H1 (cell line): ENCODE measurements around the gene CD151. TPM values are rescaled to one million over a fixed set of nuclear protein-coding genes. Genes with fewer than 3 reads are reported as not detected.
A peak's percentile ranks its signal among the peaks of the same experiment; 100 is the strongest.

Source experiments
- CTCF ChIA-PET: fragments of 300-600 bp; sonication (Branson Sonifier 250); formaldehyde crosslinking; loops from one replicate; lab custom pipeline; 2021; ENCODE audit not compliant: partially characterized antibody; lab: Charles Lee
- POLR2A ChIA-PET: fragments of 300-600 bp; sonication (Branson Sonifier 250); formaldehyde crosslinking; loops from one replicate; lab custom pipeline; 2021; ENCODE audit warnings: inconsistent platforms; ENCODE audit not compliant: partially characterized antibody; lab: Charles Lee
- DNase-seq, 2 experiments: peaks; one replicate each; pipeline versions ENCODE4 v3.0.0 to v3.0.0-alpha.2; 2010 to 2022; ENCODE audit warnings: low spot score in 2 of 2, low read depth in 1 of 2, mixed read lengths in 1 of 2
- FAIRE-seq: peaks from 2 replicates; lab custom pipeline; 2011; peaks lifted over from hg19 to GRCh38; lab: Jason Lieb, UNC
- H2AFZ ChIP-seq: 2 replicates; pipeline ENCODE4 v1.8.1; 2012; ENCODE audit warnings: low read length, inconsistent platforms
- H2AK5ac ChIP-seq: 2 replicates; pipeline ENCODE4 v1.6.1; 2013; ENCODE audit warnings: low read depth, low read length
- H2BK120ac ChIP-seq: replicated peaks from 2 replicates; pipeline ENCODE3; 2013; ENCODE audit warnings: low read depth, low read length, inconsistent platforms
- H2BK12ac ChIP-seq: 2 replicates; pipeline ENCODE4 v1.6.1; 2013; ENCODE audit warnings: low read depth, low read length
- H2BK15ac ChIP-seq: 2 replicates; pipeline ENCODE4 v1.6.1; 2013; ENCODE audit warnings: low read length
- H2BK20ac ChIP-seq: 2 replicates; pipeline ENCODE4 v1.6.1; 2013; ENCODE audit warnings: low read length
- H2BK5ac ChIP-seq: 2 replicates; pipeline ENCODE4 v1.6.1; 2013; ENCODE audit warnings: low read depth, low read length
- H3K14ac ChIP-seq: 2 replicates; pipeline ENCODE4 v1.6.1; 2013; ENCODE audit warnings: inconsistent platforms; ENCODE audit not compliant: insufficient read length
- H3K18ac ChIP-seq: 2 replicates; pipeline ENCODE4 v1.6.1; 2013; ENCODE audit warnings: low read length; ENCODE audit errors: extremely low read depth
- H3K23ac ChIP-seq: 2 replicates; pipeline ENCODE4 v1.6.1; 2013; ENCODE audit warnings: inconsistent platforms; ENCODE audit not compliant: insufficient read length
- H3K23me2 ChIP-seq: 2 replicates; pipeline ENCODE4 v1.6.1; 2013; ENCODE audit warnings: low read depth, low read length
- H3K27ac ChIP-seq: 2 replicates; pipeline ENCODE4 v1.6.1; 2011; ENCODE audit warnings: low read depth, low read length, inconsistent platforms
- H3K27me3 ChIP-seq, 4 experiments: replicated peaks in 1 of 4; 1 replicate in 1 of 4; 2 replicates in 3 of 4; pipeline versions ENCODE4 v1.6.1 to v1.8.1; 2011 to 2013; ENCODE audit warnings: low read length in 3 of 4, mild to moderate bottlenecking in 3 of 4, inconsistent platforms in 2 of 4, mixed read lengths in 2 of 4, moderate library complexity in 1 of 4; ENCODE audit not compliant: control insufficient read depth in 3 of 4, insufficient read depth in 3 of 4; ENCODE audit errors: extremely low read depth in 1 of 4
- H3K36me3 ChIP-seq, 4 experiments: 2 replicates each; pipeline versions ENCODE4 v1.6.1 to v1.8.1; 2011 to 2013; ENCODE audit warnings: mild to moderate bottlenecking in 4 of 4, low read length in 3 of 4, moderate library complexity in 2 of 4, control low read depth in 1 of 4, inconsistent platforms in 1 of 4; ENCODE audit not compliant: insufficient read depth in 4 of 4, control insufficient read depth in 2 of 4
- H3K4ac ChIP-seq: replicated peaks from 2 replicates; pipeline ENCODE3; 2013; ENCODE audit warnings: low read length, low read depth, mixed read lengths, inconsistent platforms; ENCODE audit not compliant: insufficient read length
- H3K4me1 ChIP-seq, 4 experiments: replicated peaks in 1 of 4; 1 replicate in 1 of 4; 2 replicates in 3 of 4; pipeline versions ENCODE4 v1.6.1 to v1.8.1; 2011 to 2013; ENCODE audit warnings: low read length in 3 of 4, inconsistent platforms in 2 of 4, mixed read lengths in 1 of 4; ENCODE audit not compliant: insufficient read depth in 4 of 4, control insufficient read depth in 3 of 4
- H3K4me2 ChIP-seq, 2 experiments: 2 replicates each; pipeline versions ENCODE4 v1.6.1 to v1.8.1; 2011 to 2013; ENCODE audit warnings: low read depth in 2 of 2, low read length in 2 of 2, control low read depth in 1 of 2, inconsistent platforms in 1 of 2, mild to moderate bottlenecking in 1 of 2; ENCODE audit not compliant: insufficient read depth in 1 of 2
- H3K4me3 ChIP-seq, 4 experiments: fragments of 200-600, 300-600 bp in 1 of 4; sonication (generic), shearing (Covaris generic), sonication (Bioruptor Twin) in 1 of 4; 2 replicates each; pipeline versions ENCODE4 v1.5.1 to v1.8.1; 2011 to 2016; ENCODE audit warnings: low read length in 4 of 4, low read depth in 3 of 4, control low read depth in 2 of 4, inconsistent platforms in 2 of 4, mild to moderate bottlenecking in 2 of 4, mixed read lengths in 1 of 4, moderate library complexity in 1 of 4; ENCODE audit not compliant: insufficient read depth in 2 of 4; ENCODE audit errors: extremely low read depth in 1 of 4
- H3K56ac ChIP-seq: replicated peaks from 2 replicates; pipeline ENCODE3; 2013; ENCODE audit warnings: low read depth, mild to moderate bottlenecking, mixed read lengths, low read length, inconsistent platforms; ENCODE audit not compliant: insufficient read length
- H3K79me1 ChIP-seq: 2 replicates; pipeline ENCODE4 v1.6.1; 2013; ENCODE audit warnings: low read depth, low read length, control low read depth
- H3K79me2 ChIP-seq, 2 experiments: 2 replicates each; pipeline versions ENCODE4 v1.6.1 to v1.8.1; 2012 to 2013; ENCODE audit warnings: low read length in 2 of 2, mild to moderate bottlenecking in 2 of 2, inconsistent platforms in 1 of 2; ENCODE audit not compliant: insufficient read depth in 2 of 2, control insufficient read depth in 1 of 2
- H3K9ac ChIP-seq, 4 experiments: replicated peaks in 1 of 4; 1 replicate in 1 of 4; 2 replicates in 3 of 4; pipeline versions ENCODE4 v1.6.1 to v1.8.1; 2011 to 2013; ENCODE audit warnings: low read depth in 3 of 4, low read length in 3 of 4, control low read depth in 2 of 4, mild to moderate bottlenecking in 2 of 4, moderate library complexity in 2 of 4, inconsistent platforms in 1 of 4; ENCODE audit errors: extremely low read depth in 1 of 4
- H3K9me3 ChIP-seq, 2 experiments: 2 replicates each; pipeline versions ENCODE4 v1.6.1 to v1.8.1; 2012 to 2013; ENCODE audit warnings: mild to moderate bottlenecking in 2 of 2, moderate library complexity in 2 of 2, control low read depth in 1 of 2, inconsistent platforms in 1 of 2, low read depth in 1 of 2, low read length in 1 of 2, mixed read lengths in 1 of 2; ENCODE audit not compliant: insufficient read depth in 2 of 2
- H4K20me1 ChIP-seq, 2 experiments: replicated peaks in 1 of 2; 2 replicates each; pipeline versions ENCODE3 to v1.8.1; 2011 to 2013; ENCODE audit warnings: inconsistent platforms in 2 of 2, low read length in 2 of 2, mild to moderate bottlenecking in 1 of 2; ENCODE audit not compliant: insufficient read depth in 2 of 2, control insufficient read depth in 1 of 2
- H4K5ac ChIP-seq: 2 replicates; pipeline ENCODE4 v1.6.1; 2013; ENCODE audit warnings: low read length, low read depth, mixed read lengths, inconsistent platforms; ENCODE audit not compliant: insufficient read length
- H4K8ac ChIP-seq: 2 replicates; pipeline ENCODE4 v1.8.0; 2013; ENCODE audit warnings: mild to moderate bottlenecking, moderate library complexity, low read length, inconsistent platforms; ENCODE audit not compliant: insufficient read depth; ENCODE audit errors: extremely low read depth
- H4K91ac ChIP-seq: replicated peaks from 2 replicates; pipeline ENCODE3; 2013; ENCODE audit warnings: low read length, mixed read lengths, inconsistent platforms; ENCODE audit not compliant: insufficient read length
- BCL11A ChIP-seq, 2 experiments: IDR thresholded peaks; one replicate each; pipeline ENCODE4 v1.6.1; 2011; ENCODE audit warnings: low read depth in 2 of 2, low read length in 2 of 2, mild to moderate bottlenecking in 2 of 2
- BRCA1 ChIP-seq: IDR thresholded peaks from 2 replicates; pipeline ENCODE4 v1.6.1; 2012; ENCODE audit warnings: low read depth, low read length, improper control_type of control experiment
- CBX5 ChIP-seq: fragments of 300-800, 300-1000 bp; sonication (generic); IDR thresholded peaks from 2 replicates; pipeline ENCODE4 v1.7.1; 2016; ENCODE audit warnings: antibody characterized with exemption, low read length, low read depth
- CHD2 ChIP-seq: IDR thresholded peaks from 2 replicates; pipeline ENCODE4 v1.6.1; 2012; ENCODE audit warnings: low read length, improper control_type of control experiment
- CTBP2 ChIP-seq: IDR thresholded peaks from 2 replicates; pipeline ENCODE4 v1.7.0; 2011; ENCODE audit warnings: borderline replicate concordance, mild to moderate bottlenecking, moderate library complexity, mixed read lengths, low read length; ENCODE audit not compliant: insufficient read depth, insufficient read length
- FOSL1 ChIP-seq: IDR thresholded peaks from 2 replicates; pipeline ENCODE4 v1.6.1; 2011; ENCODE audit warnings: mild to moderate bottlenecking, low read depth, low read length, moderate library complexity; ENCODE audit not compliant: insufficient read depth
- NANOG ChIP-seq: IDR thresholded peaks from 2 replicates; pipeline ENCODE4 v1.6.1; 2011; ENCODE audit warnings: low read length, low read depth, mild to moderate bottlenecking, inconsistent platforms; ENCODE audit not compliant: insufficient read depth, poor library complexity, severe bottlenecking
- RAD21 ChIP-seq, 2 experiments: IDR thresholded peaks in 1 of 2; conservative IDR thresholded peaks in 1 of 2; 2 replicates each; pipeline ENCODE4 v1.6.1; 2011; ENCODE audit warnings: low read depth in 2 of 2, low read length in 2 of 2, improper control_type of control experiment in 1 of 2, inconsistent platforms in 1 of 2, mild to moderate bottlenecking in 1 of 2, moderate library complexity in 1 of 2
- RBBP5 ChIP-seq: IDR thresholded peaks from 2 replicates; pipeline ENCODE4 v1.7.1; 2012; ENCODE audit warnings: low read depth, mild to moderate bottlenecking, inconsistent platforms, low read length, moderate library complexity, borderline replicate concordance
- TAF7 ChIP-seq: optimal IDR thresholded peaks from 2 replicates; pipeline ENCODE3; 2011; ENCODE audit warnings: low read depth, mild to moderate bottlenecking, inconsistent platforms, low read length, moderate library complexity, borderline replicate concordance
- WGBS, 2 experiments: shearing (Covaris generic) in 1 of 2; methylation state at CpG; one replicate each; pipeline versions ENCODE4 v1.1.6 to v1.1.7; 2013 to 2015; ENCODE audit warnings: low lambda C conversion rate in 2 of 2, mixed read lengths in 2 of 2, inconsistent platforms in 1 of 2, low coverage in 1 of 2, missing lambda C conversion rate in 1 of 2; ENCODE audit not compliant: insufficient replicate concordance in 2 of 2, insufficient coverage in 1 of 2, insufficient read length in 1 of 2; ENCODE audit errors: extremely low coverage in 1 of 2, missing lambda C conversion rate in 1 of 2; 5-methylcytosine and 5-hydroxymethylcytosine counted together
- polyA plus RNA-seq, 7 experiments: library from polyadenylated mRNA; depleted of rRNA in 3 of 7; stranded (reverse) in 5 of 7; unstranded in 2 of 7; fragments of >200 nt in 5 of 7; fragments of 200-250 nt in 2 of 7; gene quantifications; 1 replicate in 5 of 7; 2 replicates in 1 of 7; 4 replicates in 1 of 7; pipeline versions ENCODE4 v1.2.1 to v1.2.3, GENCODE V29; 2011 to 2013; ENCODE audit warnings: missing spikeins in 2 of 7, mixed read lengths in 2 of 7
- total RNA-seq: library from RNA; stranded (reverse); fragmentation: NEBNext Ultra II Directional; extraction: Animal tissue kit (Norgen Biotek cat#: 25700); gene quantifications from 2 replicates; pipeline ENCODE4 v1.2.1, GENCODE V29; 2021
- TF ChIP-seq, protein P1 (sequence below): IDR thresholded peaks from 2 replicates; pipeline ENCODE4 v1.6.1; 2011; ENCODE audit warnings: low read length, improper control_type of control experiment

Gene CD151
- total and polyA plus RNA-seq, 2 of the 8 experiments (the other 6 are each of a cell fraction or from before 2014, with no cell fraction given) = 101 to 212 TPM

GRCh38 chr11:804599-804964 lies 28.2 kb upstream of the CD151 start:
- Histone ChIP-seq H3K9ac (no peak overlapping the region; a peak in 1 of 7 replicates), H2BK120ac (peak overlapping the region; percentile 18), H3K23ac (no peak overlapping the region), H3K79me2 (peaks cover 0 to 7% of the 10 kb centered on the region in 2 experiments; a peak in 1 of 4 replicates), H3K4me2 (peak overlapping the region; percentile 67 to 83), H2AFZ (no peak overlapping the region), H3K27ac (no peak overlapping the region), H2BK5ac (peak overlapping the region; percentile 67; the same call in 1 of the 2 replicates), H3K56ac (no peak overlapping the region), H3K79me1 (peaks cover 2% of the 10 kb centered on the region; the same call in 1 of the 2 replicates), H2BK12ac (peak overlapping the region; percentile 35; the same call in 1 of the 2 replicates), H2BK20ac (no peak overlapping the region), H2BK15ac (no peak overlapping the region), H3K4me1 (peaks cover 0 to 8% (median 7%) of the 10 kb centered on the region in 4 experiments; a peak in 5 of 7 replicates), H2AK5ac (no peak overlapping the region), H3K23me2 (peaks cover 13% of the 10 kb centered on the region; the same call in 1 of the 2 replicates), H4K5ac (peak overlapping the region; percentile 2), H4K20me1 (peaks cover 0 to 7% of the 10 kb centered on the region in 2 experiments), H3K9me3 (no peaks in the 10 kb centered on the region), H3K18ac (peak overlapping the region; percentile 78; the same call in 1 of the 2 replicates), H3K4me3 (peak overlapping the region; percentile 28 to 71 (median 47)), H3K36me3 (peaks cover under 1 to 25% (median 6%) of the 10 kb centered on the region in 4 experiments; a peak in 5 of 8 replicates), H3K27me3 (no peaks in the 10 kb centered on the region; a peak in 1 of 7 replicates), H3K4ac (no peak overlapping the region), H4K8ac (peak overlapping the region; percentile 76), H4K91ac (no peak overlapping the region), H3K14ac (no peak overlapping the region)
- POLR2A ChIA-PET = interaction anchor here (0.9 to 53.0 kb wide), 11 partner anchors 8 to 166 kb away, joined by 3 to 1917 read pairs (median 5); partner anchors contain the start of genes CD151, CEND1, CRACR2B and PNPLA2
- DNase-seq (no peak), FAIRE-seq (no peak)
- CTCF ChIA-PET = interaction anchor here (1.1 to 2.7 kb wide), 2 partner anchors 12 to 43 kb away, joined by 3 to 7 read pairs; no protein-coding TSS in a partner anchor
- 42% methylated on average over 18 of the region's 18 CpGs; no CpG with 5 or more reads in 1 of the 2 experiments for WGBS, 2 experiments
- no peak for TF ChIP-seq RAD21 (IDR thresholded peaks at IDR 0.05 in 1 of 2, conservative IDR thresholded peaks at IDR 0.05 in 1 of 2; ENCODE audit: low read depth in 2 of 2, low read length in 2 of 2)
- no peak for TF ChIP-seq FOSL1
- TF ChIP-seq CHD2 = no peak
- no peak for TF ChIP-seq TAF7
- no peak for TF ChIP-seq CTBP2
- TF ChIP-seq, protein P1, sequence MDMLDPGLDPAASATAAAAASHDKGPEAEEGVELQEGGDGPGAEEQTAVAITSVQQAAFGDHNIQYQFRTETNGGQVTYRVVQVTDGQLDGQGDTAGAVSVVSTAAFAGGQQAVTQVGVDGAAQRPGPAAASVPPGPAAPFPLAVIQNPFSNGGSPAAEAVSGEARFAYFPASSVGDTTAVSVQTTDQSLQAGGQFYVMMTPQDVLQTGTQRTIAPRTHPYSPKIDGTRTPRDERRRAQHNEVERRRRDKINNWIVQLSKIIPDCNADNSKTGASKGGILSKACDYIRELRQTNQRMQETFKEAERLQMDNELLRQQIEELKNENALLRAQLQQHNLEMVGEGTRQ = no peak
- no peak for TF ChIP-seq CBX5
- TF ChIP-seq BRCA1 = no peak
- TF ChIP-seq NANOG = no peak
- no peak for TF ChIP-seq BCL11A (IDR thresholded peaks at IDR 0.05; ENCODE audit: low read depth in 2 of 2, low read length in 2 of 2)
- no peak for TF ChIP-seq RBBP5
